PC-3 (cell line): Measurements from ENCODE around the gene UROD.
"Not testable (repeated sequence)": the region's sequence is repeated elsewhere in the genome, so short reads cannot be mapped to it uniquely, and the experiment has no call there.

Experiments used
- EZH2 ChIP-seq: fragments of 300-600 bp; sonication (generic); IDR thresholded peaks from one replicate; pipeline ENCODE4 v1.6.1; 2017; ENCODE audit warnings: antibody characterized with exemption, mild to moderate bottlenecking, low read length; ENCODE audit not compliant: unreplicated experiment
- EZH2phosphoT487 ChIP-seq: fragments of 300-600 bp; sonication (generic); IDR thresholded peaks from 2 replicates; pipeline ENCODE4 v1.6.1; 2018; ENCODE audit warnings: mild to moderate bottlenecking, antibody characterized with exemption, low read length, borderline replicate concordance
- TF ChIP-seq, protein P1 (sequence below): fragments of 300-600 bp; sonication (generic); conservative IDR thresholded peaks from 2 replicates; pipeline ENCODE4 v1.5.1; 2017; ENCODE audit warnings: antibody characterized with exemption, low read depth, mild to moderate bottlenecking, low read length

DNA sequence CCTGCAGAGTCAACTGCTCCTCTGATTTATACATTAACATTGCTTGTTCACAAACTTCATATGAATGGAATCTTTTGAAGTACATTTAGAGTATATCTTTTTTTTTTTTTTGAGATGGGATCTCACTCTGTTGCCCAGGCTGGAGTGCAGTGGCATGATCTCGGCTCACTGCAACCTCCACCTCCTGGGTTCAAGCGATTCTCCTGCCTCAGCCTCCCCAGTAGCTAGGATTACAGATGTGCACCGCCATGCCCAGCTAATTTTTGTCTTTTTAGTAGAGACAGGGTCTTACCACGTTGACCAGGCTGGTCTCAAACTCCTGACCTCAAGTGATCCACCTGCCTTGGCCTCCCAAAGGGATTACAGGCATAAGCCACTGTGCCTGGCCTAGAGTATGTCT is 34.7 kb upstream of the UROD start:
- TF ChIP-seq, protein P1, sequence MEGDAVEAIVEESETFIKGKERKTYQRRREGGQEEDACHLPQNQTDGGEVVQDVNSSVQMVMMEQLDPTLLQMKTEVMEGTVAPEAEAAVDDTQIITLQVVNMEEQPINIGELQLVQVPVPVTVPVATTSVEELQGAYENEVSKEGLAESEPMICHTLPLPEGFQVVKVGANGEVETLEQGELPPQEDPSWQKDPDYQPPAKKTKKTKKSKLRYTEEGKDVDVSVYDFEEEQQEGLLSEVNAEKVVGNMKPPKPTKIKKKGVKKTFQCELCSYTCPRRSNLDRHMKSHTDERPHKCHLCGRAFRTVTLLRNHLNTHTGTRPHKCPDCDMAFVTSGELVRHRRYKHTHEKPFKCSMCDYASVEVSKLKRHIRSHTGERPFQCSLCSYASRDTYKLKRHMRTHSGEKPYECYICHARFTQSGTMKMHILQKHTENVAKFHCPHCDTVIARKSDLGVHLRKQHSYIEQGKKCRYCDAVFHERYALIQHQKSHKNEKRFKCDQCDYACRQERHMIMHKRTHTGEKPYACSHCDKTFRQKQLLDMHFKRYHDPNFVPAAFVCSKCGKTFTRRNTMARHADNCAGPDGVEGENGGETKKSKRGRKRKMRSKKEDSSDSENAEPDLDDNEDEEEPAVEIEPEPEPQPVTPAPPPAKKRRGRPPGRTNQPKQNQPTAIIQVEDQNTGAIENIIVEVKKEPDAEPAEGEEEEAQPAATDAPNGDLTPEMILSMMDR, result not testable (repeated sequence)
- TF ChIP-seq EZH2, EZH2phosphoT487: not testable (repeated sequence)
